Stimulated activated naive CD4-positive, alpha-beta T cell treated with Interleukin-2 at 50 U/mL for 16 hours (primary cell): ENCODE measurements around the gene RASAL3.

Experiments
- DNase-seq: peaks from one replicate; lab custom pipeline; 2025; lab: John Stamatoyannopoulos, UW

The RASAL3 gene

GRCh38 chr19:15436012-15436825, 28.1 kb downstream of the RASAL3 start:
- DNase-seq, result no peak

GRCh38 chr19:15433519-15434069, 30.8 kb downstream of the RASAL3 start:
- no peak for DNase-seq

GRCh38 chr19:15432629-15433518, 31.5 kb downstream of the RASAL3 start:
- peak; percentile 92 for DNase-seq

GRCh38 chr19:15432018-15432494, 32.3 kb downstream of the RASAL3 start:
- peak; percentile 37 for DNase-seq

GRCh38 chr19:15431396-15432017, 32.8 kb downstream of the RASAL3 start:
- no peak for DNase-seq

GRCh38 chr19:15430526-15431120, 33.7 kb downstream of the RASAL3 start:
- DNase-seq, result no peak

GRCh38 chr19:15429825-15430467, 34.4 kb downstream of the RASAL3 start:
- no peak for DNase-seq

GRCh38 chr19:15428956-15429824, 35.2 kb downstream of the RASAL3 start:
- DNase-seq, result no peak

- no peak for DNase-seq
Observed at GRCh38 chr19:15427991-15428471, 36.3 kb downstream of the RASAL3 start.

GRCh38 chr19:15427350-15427700, 37.0 kb downstream of the RASAL3 start:
- DNase-seq, result no peak

- no peak for DNase-seq
Observed at GRCh38 chr19:15426485-15427349, 37.6 kb downstream of the RASAL3 start.

GRCh38 chr19:15425321-15425950, 38.9 kb downstream of the RASAL3 start:
- DNase-seq, result no peak

- DNase-seq, result no peak
Observed at GRCh38 chr19:15424692-15425272, 39.6 kb downstream of the RASAL3 start.

GRCh38 chr19:15424121-15424520, 40.2 kb downstream of the RASAL3 start:
- DNase-seq, result no peak

- no peak for DNase-seq
Observed at GRCh38 chr19:15423130-15423529, 41.2 kb downstream of the RASAL3 start.

GRCh38 chr19:15422296-15423075, 41.9 kb downstream of the RASAL3 start:
- no peak for DNase-seq

GRCh38 chr19:15421721-15422260, 42.6 kb downstream of the RASAL3 start:
- DNase-seq, result no peak
